ENCODE measurements around the gene PRM3.
"Not testable (repeated sequence)": the region's sequence is repeated elsewhere in the genome, so short reads cannot be mapped to it uniquely, and the experiment has no call there.

Gene PRM3

GRCh38 chr16:11298143-11298900 lies 24.9 kb upstream of the PRM3 start:
- Histone ChIP-seq H3K36me3 (ENCODE audit: insufficient read depth, low read length) (no peaks in the 10 kb centered on the region), H3K9me3 (ENCODE audit: control insufficient read depth, insufficient read depth, low read length) (no peaks in the 10 kb centered on the region), H3K9ac (ENCODE audit: low read depth, low read length) (no peak overlapping the region), H3K4me1 (ENCODE audit: insufficient read depth, low read length) (peaks cover 14% of the 10 kb centered on the region)

GRCh38 chr16:11297492-11298142 lies 24.2 kb upstream of the PRM3 start:
- Histone ChIP-seq H3K9me3 (ENCODE audit: control insufficient read depth, insufficient read depth, low read length) (no peaks in the 10 kb centered on the region), H3K4me1 (ENCODE audit: insufficient read depth, low read length) (peaks cover 14% of the 10 kb centered on the region), H3K36me3 (ENCODE audit: insufficient read depth, low read length) (no peaks in the 10 kb centered on the region), H3K9ac (ENCODE audit: low read depth, low read length) (no peak overlapping the region)

GRCh38 chr16:11296706-11297491 lies 23.5 kb upstream of the PRM3 start:
- H3K36me3 ChIP-seq (ENCODE audit: insufficient read depth, low read length) = no peaks in the 10 kb centered on the region
- H3K4me1 ChIP-seq (ENCODE audit: insufficient read depth, low read length) = peaks cover 14% of the 10 kb centered on the region
- no peaks in the 10 kb centered on the region for H3K9me3 ChIP-seq (ENCODE audit: control insufficient read depth, insufficient read depth, low read length)
- no peak overlapping the region for H3K9ac ChIP-seq (ENCODE audit: low read depth, low read length)

- peaks cover 15% of the 10 kb centered on the region for H3K4me1 ChIP-seq (ENCODE audit: insufficient read depth, low read length)
- no peaks in the 10 kb centered on the region for H3K9me3 ChIP-seq (ENCODE audit: control insufficient read depth, insufficient read depth, low read length)
- no peaks in the 10 kb centered on the region for H3K36me3 ChIP-seq (ENCODE audit: insufficient read depth, low read length)
- no peak overlapping the region for H3K9ac ChIP-seq (ENCODE audit: low read depth, low read length)
These were observed 22.9 kb upstream of the PRM3 start for GRCh38 chr16:11296351-11296705.

GRCh38 chr16:11295672-11296071 lies 22.2 kb upstream of the PRM3 start:
- H3K9me3 ChIP-seq (ENCODE audit: control insufficient read depth, insufficient read depth, low read length) = no peaks in the 10 kb centered on the region
- no peak overlapping the region for H3K9ac ChIP-seq (ENCODE audit: low read depth, low read length)
- peaks cover 21% of the 10 kb centered on the region for H3K4me1 ChIP-seq (ENCODE audit: insufficient read depth, low read length)
- H3K36me3 ChIP-seq (ENCODE audit: insufficient read depth, low read length) = no peaks in the 10 kb centered on the region

- Histone ChIP-seq H3K9ac (ENCODE audit: low read depth, low read length) (no peak overlapping the region), H3K4me1 (ENCODE audit: insufficient read depth, low read length) (peaks cover 14% of the 10 kb centered on the region), H3K9me3 (ENCODE audit: control insufficient read depth, insufficient read depth, low read length) (no peaks in the 10 kb centered on the region), H3K36me3 (ENCODE audit: insufficient read depth, low read length) (no peaks in the 10 kb centered on the region)
These were observed 18.8 kb upstream of the PRM3 start for GRCh38 chr16:11292076-11292748.

GRCh38 chr16:11291091-11291703 lies 17.8 kb upstream of the PRM3 start:
- Histone ChIP-seq H3K36me3 (ENCODE audit: insufficient read depth, low read length) (no peaks in the 10 kb centered on the region), H3K9me3 (ENCODE audit: control insufficient read depth, insufficient read depth, low read length) (no peaks in the 10 kb centered on the region), H3K4me1 (ENCODE audit: insufficient read depth, low read length) (peaks cover 8% of the 10 kb centered on the region; the same call in 1 of the 2 replicates), H3K9ac (ENCODE audit: low read depth, low read length) (no peak overlapping the region)

GRCh38 chr16:11290102-11290893 lies 16.9 kb upstream of the PRM3 start:
- H3K9ac ChIP-seq (ENCODE audit: low read depth, low read length) = no peak overlapping the region
- peaks cover 8% of the 10 kb centered on the region; the same call in 1 of the 2 replicates for H3K4me1 ChIP-seq (ENCODE audit: insufficient read depth, low read length)
- no peaks in the 10 kb centered on the region for H3K9me3 ChIP-seq (ENCODE audit: control insufficient read depth, insufficient read depth, low read length)
- no peaks in the 10 kb centered on the region for H3K36me3 ChIP-seq (ENCODE audit: insufficient read depth, low read length)

GRCh38 chr16:11289696-11290095 lies 16.3 kb upstream of the PRM3 start:
- not testable (repeated sequence) for H3K9ac ChIP-seq (ENCODE audit: low read depth, low read length); H3K4me1 ChIP-seq (ENCODE audit: insufficient read depth, low read length); H3K36me3 ChIP-seq (ENCODE audit: insufficient read depth, low read length); H3K9me3 ChIP-seq (ENCODE audit: control insufficient read depth, insufficient read depth, low read length)

GRCh38 chr16:11289202-11289601 lies 15.8 kb upstream of the PRM3 start:
- Histone ChIP-seq H3K9ac (ENCODE audit: low read depth, low read length) (no peak overlapping the region), H3K9me3 (ENCODE audit: control insufficient read depth, insufficient read depth, low read length) (no peaks in the 10 kb centered on the region), H3K4me1 (ENCODE audit: insufficient read depth, low read length) (peaks cover 8% of the 10 kb centered on the region; the same call in 1 of the 2 replicates), H3K36me3 (ENCODE audit: insufficient read depth, low read length) (no peaks in the 10 kb centered on the region)

GRCh38 chr16:11285842-11286241 lies 12.4 kb upstream of the PRM3 start:
- peaks cover 6% of the 10 kb centered on the region; the same call in 1 of the 2 replicates for H3K4me1 ChIP-seq (ENCODE audit: insufficient read depth, low read length)
- H3K36me3 ChIP-seq (ENCODE audit: insufficient read depth, low read length) = no peaks in the 10 kb centered on the region
- no peaks in the 10 kb centered on the region for H3K9me3 ChIP-seq (ENCODE audit: control insufficient read depth, insufficient read depth, low read length)
- H3K9ac ChIP-seq (ENCODE audit: low read depth, low read length) = no peak overlapping the region

- no peaks in the 10 kb centered on the region for H3K36me3 ChIP-seq (ENCODE audit: insufficient read depth, low read length)
- no peak overlapping the region for H3K9ac ChIP-seq (ENCODE audit: low read depth, low read length)
- H3K9me3 ChIP-seq (ENCODE audit: control insufficient read depth, insufficient read depth, low read length) = no peaks in the 10 kb centered on the region
- H3K4me1 ChIP-seq (ENCODE audit: insufficient read depth, low read length) = peaks cover 3% of the 10 kb centered on the region; the same call in 1 of the 2 replicates
These were observed 10.4 kb upstream of the PRM3 start for GRCh38 chr16:11283820-11284248.
